Gastroesophageal sphincter (tissue), 3 donors: ENCODE data around the gene SFRP4.

Experiments
- EP300 ChIP-seq: sonication (generic); formaldehyde crosslinking; IDR thresholded peaks from one replicate; pipeline ENCODE4 v1.6.1; 2017; ENCODE audit warnings: antibody characterized with exemption, mild to moderate bottlenecking
- POLR2A ChIP-seq, 2 donors: fragments of 450-650 bp; IDR thresholded peaks; one replicate each; pipeline ENCODE4 v1.6.1; 2017; ENCODE audit warnings: antibody characterized with exemption in 2 of 2, mild to moderate bottlenecking in 2 of 2, moderate library complexity in 1 of 2
- TF ChIP-seq, protein P1 (sequence below), 4 experiments: fragments of 200-600 bp in 2 of 4; fragments of 450-650 bp in 2 of 4; sonication (generic) in 1 of 4; IDR thresholded peaks; one replicate each; pipeline ENCODE4 v1.5.1; 2017 to 2019; ENCODE audit warnings: antibody characterized with exemption in 4 of 4, mild to moderate bottlenecking in 2 of 4, moderate library complexity in 2 of 4

DNA sequence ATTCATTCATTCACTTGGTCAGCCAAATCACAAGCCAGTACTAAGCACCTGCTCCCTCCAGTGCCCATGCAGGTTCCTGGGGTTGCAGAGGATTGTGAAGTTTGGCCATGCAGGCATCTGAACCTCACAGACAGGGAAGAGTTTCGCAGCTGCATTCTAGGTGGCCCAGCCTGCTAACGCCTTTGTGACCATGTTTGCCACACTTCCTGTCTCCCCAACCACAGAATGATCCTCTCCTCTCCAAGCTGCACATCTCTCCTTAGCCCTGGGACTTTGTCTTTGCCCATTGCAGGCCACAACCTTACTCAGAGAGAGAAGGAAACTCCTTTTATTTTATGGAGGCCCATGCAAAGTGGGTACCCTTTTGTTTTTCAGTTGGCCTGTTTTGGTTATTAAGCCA is 35.6 kb upstream of the SFRP4 start:
- TF ChIP-seq, protein P1, sequence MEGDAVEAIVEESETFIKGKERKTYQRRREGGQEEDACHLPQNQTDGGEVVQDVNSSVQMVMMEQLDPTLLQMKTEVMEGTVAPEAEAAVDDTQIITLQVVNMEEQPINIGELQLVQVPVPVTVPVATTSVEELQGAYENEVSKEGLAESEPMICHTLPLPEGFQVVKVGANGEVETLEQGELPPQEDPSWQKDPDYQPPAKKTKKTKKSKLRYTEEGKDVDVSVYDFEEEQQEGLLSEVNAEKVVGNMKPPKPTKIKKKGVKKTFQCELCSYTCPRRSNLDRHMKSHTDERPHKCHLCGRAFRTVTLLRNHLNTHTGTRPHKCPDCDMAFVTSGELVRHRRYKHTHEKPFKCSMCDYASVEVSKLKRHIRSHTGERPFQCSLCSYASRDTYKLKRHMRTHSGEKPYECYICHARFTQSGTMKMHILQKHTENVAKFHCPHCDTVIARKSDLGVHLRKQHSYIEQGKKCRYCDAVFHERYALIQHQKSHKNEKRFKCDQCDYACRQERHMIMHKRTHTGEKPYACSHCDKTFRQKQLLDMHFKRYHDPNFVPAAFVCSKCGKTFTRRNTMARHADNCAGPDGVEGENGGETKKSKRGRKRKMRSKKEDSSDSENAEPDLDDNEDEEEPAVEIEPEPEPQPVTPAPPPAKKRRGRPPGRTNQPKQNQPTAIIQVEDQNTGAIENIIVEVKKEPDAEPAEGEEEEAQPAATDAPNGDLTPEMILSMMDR (IDR thresholded peaks at IDR 0.05): no peak
- TF ChIP-seq POLR2A (IDR thresholded peaks at IDR 0.05) (no peak), EP300 (no peak)
